H9 (cell line): ENCODE data around the gene L1CAM. TPM values are rescaled to one million over a fixed set of nuclear protein-coding genes. Genes with fewer than 3 reads are reported as not detected.

Experiments used
- DNase-seq: peaks from one replicate; pipeline ENCODE4 v3.0.0-alpha.2; 2017
- H2AFZ ChIP-seq: one replicate; pipeline ENCODE4 v1.6.1; 2013; ENCODE audit warnings: mild to moderate bottlenecking, low read length, control low read depth, moderate library complexity
- H2AK5ac ChIP-seq: 2 replicates; pipeline ENCODE4 v1.6.1; 2013; ENCODE audit warnings: low read length, control low read depth, mixed read lengths; ENCODE audit not compliant: insufficient read length
- H2BK120ac ChIP-seq: one replicate; pipeline ENCODE4 v1.6.1; 2013; ENCODE audit warnings: low read depth, mild to moderate bottlenecking, low read length, control low read depth, inconsistent platforms; ENCODE audit not compliant: poor library complexity, severe bottlenecking
- H2BK12ac ChIP-seq: 2 replicates; pipeline ENCODE4 v1.6.1; 2013; ENCODE audit warnings: low read length, control low read depth, mixed read lengths, low read depth; ENCODE audit not compliant: insufficient read length
- H2BK15ac ChIP-seq: 2 replicates; pipeline ENCODE4 v1.6.1; 2013; ENCODE audit warnings: low read depth, low read length, control low read depth
- H2BK20ac ChIP-seq: one replicate; pipeline ENCODE4 v1.6.1; 2013; ENCODE audit warnings: low read depth, mild to moderate bottlenecking, low read length, control low read depth, inconsistent platforms; ENCODE audit not compliant: poor library complexity, severe bottlenecking
- H2BK5ac ChIP-seq: 2 replicates; pipeline ENCODE4 v1.6.1; 2013; ENCODE audit warnings: low read length, control low read depth, mixed read lengths; ENCODE audit not compliant: insufficient read length
- H3K14ac ChIP-seq: 2 replicates; pipeline ENCODE4 v1.6.1; 2013; ENCODE audit warnings: low read length, control low read depth; ENCODE audit not compliant: insufficient read depth
- H3K18ac ChIP-seq: 2 replicates; pipeline ENCODE4 v1.6.1; 2013; ENCODE audit warnings: low read depth, mild to moderate bottlenecking, mixed read lengths, low read length, control low read depth; ENCODE audit not compliant: insufficient read length
- H3K23ac ChIP-seq: 2 replicates; pipeline ENCODE4 v1.6.1; 2013; ENCODE audit warnings: low read length, control low read depth, mixed read lengths, low read depth; ENCODE audit not compliant: insufficient read length
- H3K23me2 ChIP-seq: 2 replicates; pipeline ENCODE4 v1.6.1; 2013; ENCODE audit warnings: low read depth, mild to moderate bottlenecking, mixed read lengths, low read length, control low read depth; ENCODE audit not compliant: insufficient read length, poor library complexity, severe bottlenecking
- H3K27ac ChIP-seq: 2 replicates; pipeline ENCODE4 v1.5.1; 2013; ENCODE audit warnings: low read length, control low read depth, mixed read lengths, low read depth; ENCODE audit not compliant: insufficient read length
- H3K27me3 ChIP-seq: 2 replicates; pipeline ENCODE4 v1.6.1; 2013; ENCODE audit warnings: low read length, control low read depth, inconsistent platforms; ENCODE audit not compliant: insufficient read depth
- H3K4ac ChIP-seq: 2 replicates; pipeline ENCODE4 v1.6.1; 2013; ENCODE audit warnings: low read depth, mild to moderate bottlenecking, control low read depth, inconsistent platforms, low read length, moderate library complexity
- H3K4me1 ChIP-seq: 2 replicates; pipeline ENCODE4 v1.6.1; 2013; ENCODE audit warnings: low read length, control low read depth, inconsistent platforms; ENCODE audit not compliant: insufficient read depth
- H3K4me2 ChIP-seq: 2 replicates; pipeline ENCODE4 v1.6.1; 2013; ENCODE audit warnings: low read length, control low read depth, mixed read lengths; ENCODE audit not compliant: insufficient read length, insufficient read depth
- H3K56ac ChIP-seq: 2 replicates; pipeline ENCODE4 v1.6.1; 2013; ENCODE audit warnings: low read depth, mild to moderate bottlenecking, mixed read lengths, low read length, control low read depth; ENCODE audit not compliant: insufficient read length
- H3K79me1 ChIP-seq: 2 replicates; pipeline ENCODE4 v1.6.1; 2013; ENCODE audit warnings: low read depth, mild to moderate bottlenecking, moderate library complexity, low read length, control low read depth, inconsistent platforms; ENCODE audit not compliant: insufficient read depth, poor library complexity, severe bottlenecking
- H3K79me2 ChIP-seq: 2 replicates; pipeline ENCODE4 v1.6.1; 2013; ENCODE audit warnings: low read length, control low read depth, inconsistent platforms; ENCODE audit not compliant: insufficient read depth
- H3K9ac ChIP-seq: 2 replicates; pipeline ENCODE4 v1.6.1; 2013; ENCODE audit warnings: low read length, control low read depth, mixed read lengths; ENCODE audit not compliant: insufficient read length; ENCODE audit errors: extremely low read depth
- H3K9me3 ChIP-seq: one replicate; pipeline ENCODE4 v1.6.1; 2013; ENCODE audit warnings: low read depth, low read length, inconsistent platforms; ENCODE audit not compliant: control insufficient read depth
- H3T11ph ChIP-seq: one replicate; pipeline ENCODE4 v1.6.1; 2013; ENCODE audit warnings: mild to moderate bottlenecking, low read length, control low read depth, inconsistent platforms
- H4K20me1 ChIP-seq: one replicate; pipeline ENCODE4 v1.6.1; 2013; ENCODE audit not compliant: control insufficient read depth, insufficient read length, insufficient read depth
- H4K5ac ChIP-seq: 2 replicates; pipeline ENCODE4 v1.6.1; 2013; ENCODE audit warnings: low read depth, mild to moderate bottlenecking, mixed read lengths, low read length, control low read depth; ENCODE audit not compliant: insufficient read length
- H4K8ac ChIP-seq: replicated peaks from 2 replicates; pipeline ENCODE4 v1.6.1; 2013; ENCODE audit warnings: low read length, control low read depth, mixed read lengths, low read depth; ENCODE audit not compliant: insufficient read length
- H4K91ac ChIP-seq: 2 replicates; pipeline ENCODE4 v1.6.1; 2013; ENCODE audit warnings: low read depth, mild to moderate bottlenecking, moderate library complexity, mixed read lengths, low read length, control low read depth; ENCODE audit not compliant: insufficient read length
- H3K27ac Mint-ChIP-seq, 3 experiments: 2 replicates in 2 of 3; 3 replicates in 1 of 3; pipeline ENCODE4 v1.8.0; 2020 to 2021; ENCODE audit warnings: mixed read lengths in 3 of 3, mild to moderate bottlenecking in 1 of 3, moderate library complexity in 1 of 3
- H3K27me3 Mint-ChIP-seq: 2 replicates; pipeline ENCODE4 v1.8.0; 2021; ENCODE audit warnings: low read depth, mild to moderate bottlenecking, moderate library complexity, mixed read lengths
- H3K36me3 Mint-ChIP-seq, 3 experiments: 2 replicates in 2 of 3; 3 replicates in 1 of 3; pipeline ENCODE4 v1.8.0; 2020 to 2021; ENCODE audit warnings: low read depth in 3 of 3, mixed read lengths in 3 of 3; ENCODE audit not compliant: insufficient read depth in 1 of 3
- H3K4me1 Mint-ChIP-seq, 2 experiments: 2 replicates each; pipeline ENCODE4 v1.8.0; 2020; ENCODE audit warnings: mixed read lengths in 2 of 2
- H3K4me3 Mint-ChIP-seq, 2 experiments: 2 replicates in 1 of 2; 3 replicates in 1 of 2; pipeline ENCODE4 v1.8.0; 2020 to 2021; ENCODE audit warnings: mild to moderate bottlenecking in 2 of 2, mixed read lengths in 2 of 2, moderate library complexity in 1 of 2
- H3K9me3 Mint-ChIP-seq, 2 experiments: 2 replicates in 1 of 2; 3 replicates in 1 of 2; pipeline ENCODE4 v1.8.0; 2020; ENCODE audit warnings: mild to moderate bottlenecking in 2 of 2, mixed read lengths in 2 of 2, moderate library complexity in 1 of 2
- CTCF ChIP-seq: fragments of 200-600 bp; sonication (generic); conservative IDR thresholded peaks from 3 replicates; pipeline ENCODE4 v1.8.0; 2021; ENCODE audit warnings: antibody characterized with exemption, mild to moderate bottlenecking
- WGBS: extraction: QIAGEN DNeasy Blood & Tissue Kit; methylation state at CpG from one replicate; pipeline ENCODE4 v1.1.7; 2013; ENCODE audit warnings: missing lambda C conversion rate, low lambda C conversion rate, mixed read lengths; ENCODE audit not compliant: insufficient read length; ENCODE audit errors: extremely low coverage; 5-methylcytosine and 5-hydroxymethylcytosine counted together
- total RNA-seq: library from RNA; stranded (reverse); gene quantifications from 2 replicates; pipeline ENCODE4 v1.2.1, GENCODE V29; 2021

Gene L1CAM
- total RNA-seq, 1 experiment from 2014 or later, result 22.7 TPM

GRCh38 chrX:153853180-153853901 lies 32.6 kb downstream of the L1CAM start:
- no peak overlapping the region for H2BK12ac ChIP-seq
- H2BK20ac ChIP-seq, result no peak overlapping the region
- Mint-ChIP-seq H3K4me1 (peaks cover 10 to 32% of the 10 kb centered on the region in 2 experiments), H3K9me3 (peaks cover 82 to 87% of the 10 kb centered on the region in 2 experiments), H3K27me3 (peaks cover 22% of the 10 kb centered on the region), H3K27ac (no peak overlapping the region), H3K4me3 (no peak overlapping the region), H3K36me3 (peaks cover 0 to 5% (median 2%) of the 10 kb centered on the region in 3 experiments; a peak in 2 of 7 replicates)
- no peak overlapping the region for H2BK120ac ChIP-seq
- H2BK5ac ChIP-seq, result no peak overlapping the region
- no peaks in the 10 kb centered on the region for H3K79me1 ChIP-seq
- no peaks in the 10 kb centered on the region for H3K79me2 ChIP-seq
- no peak overlapping the region for H2BK15ac ChIP-seq
- H3K27ac ChIP-seq, result no peak overlapping the region
- no peak overlapping the region for H4K5ac ChIP-seq
- H3K4ac ChIP-seq, result no peak overlapping the region
- no peaks in the 10 kb centered on the region for H3K27me3 ChIP-seq
- no peak overlapping the region for H2AK5ac ChIP-seq
- DNase-seq, result no peak
- WGBS, result no CpG with 5 or more reads among the region's 3 CpGs
- no peak overlapping the region for H3K18ac ChIP-seq
- no peak overlapping the region for H3K23ac ChIP-seq
- no peaks in the 10 kb centered on the region for H4K20me1 ChIP-seq
- no peak overlapping the region for H3K56ac ChIP-seq
- no peak overlapping the region for H3T11ph ChIP-seq
- H3K9ac ChIP-seq, result no peak overlapping the region
- no peak overlapping the region for H3K4me2 ChIP-seq
- H3K14ac ChIP-seq, result no peak overlapping the region
- H4K8ac ChIP-seq, result no peak overlapping the region
- peaks cover 36% of the 10 kb centered on the region for H3K9me3 ChIP-seq
- TF ChIP-seq CTCF, result no peak
- no peaks in the 10 kb centered on the region for H3K4me1 ChIP-seq
- H4K91ac ChIP-seq, result no peak overlapping the region
- no peak overlapping the region for H2AFZ ChIP-seq
- no peaks in the 10 kb centered on the region for H3K23me2 ChIP-seq
